Glutamatergic neuron (in vitro differentiated cells): ENCODE measurements around the gene SRGN. TPM values are rescaled to one million over a fixed set of nuclear protein-coding genes. Genes with fewer than 3 reads are reported as not detected.

ENCODE experiments used
- DNase-seq: peaks from one replicate; pipeline ENCODE4 v3.0.0; 2022
- H3K27ac Mint-ChIP-seq: one replicate; pipeline ENCODE4 v1.8.0; 2020; ENCODE audit warnings: mild to moderate bottlenecking, mixed read lengths, inconsistent platforms; ENCODE audit not compliant: unreplicated experiment
- H3K27me3 Mint-ChIP-seq: one replicate; pipeline ENCODE4 v1.8.0; 2020; ENCODE audit warnings: mild to moderate bottlenecking, moderate library complexity, mixed read lengths, inconsistent platforms; ENCODE audit not compliant: unreplicated experiment
- H3K36me3 Mint-ChIP-seq: one replicate; pipeline ENCODE4 v1.8.0; 2020; ENCODE audit warnings: mild to moderate bottlenecking, mixed read lengths, inconsistent platforms; ENCODE audit not compliant: unreplicated experiment
- H3K4me1 Mint-ChIP-seq: one replicate; pipeline ENCODE4 v1.8.0; 2020; ENCODE audit warnings: mild to moderate bottlenecking, low read depth, mixed read lengths, inconsistent platforms; ENCODE audit not compliant: unreplicated experiment
- H3K4me3 Mint-ChIP-seq: one replicate; pipeline ENCODE4 v1.8.0; 2020; ENCODE audit warnings: mild to moderate bottlenecking, mixed read lengths, inconsistent platforms; ENCODE audit not compliant: unreplicated experiment
- H3K9me3 Mint-ChIP-seq: one replicate; pipeline ENCODE4 v1.8.0; 2020; ENCODE audit warnings: mild to moderate bottlenecking, moderate library complexity, mixed read lengths, inconsistent platforms; ENCODE audit not compliant: unreplicated experiment
- total RNA-seq: library from RNA; stranded (reverse); fragmentation: NEBNext Ultra II Directional; extraction: Animal tissue kit (Norgen Biotek cat#: 25700); gene quantifications from one replicate; pipeline ENCODE4 v1.2.1, GENCODE V29; 2021; ENCODE audit not compliant: unreplicated experiment
- TF ChIP-seq, protein P1 (sequence below): fragments of 200-600 bp; sonication (generic); IDR thresholded peaks from one replicate; pipeline ENCODE4 v1.5.0; 2021; ENCODE audit not compliant: partially characterized antibody, unreplicated experiment

SRGN gene
- total RNA-seq, 1 donor from 2014 or later = not detected

DNA sequence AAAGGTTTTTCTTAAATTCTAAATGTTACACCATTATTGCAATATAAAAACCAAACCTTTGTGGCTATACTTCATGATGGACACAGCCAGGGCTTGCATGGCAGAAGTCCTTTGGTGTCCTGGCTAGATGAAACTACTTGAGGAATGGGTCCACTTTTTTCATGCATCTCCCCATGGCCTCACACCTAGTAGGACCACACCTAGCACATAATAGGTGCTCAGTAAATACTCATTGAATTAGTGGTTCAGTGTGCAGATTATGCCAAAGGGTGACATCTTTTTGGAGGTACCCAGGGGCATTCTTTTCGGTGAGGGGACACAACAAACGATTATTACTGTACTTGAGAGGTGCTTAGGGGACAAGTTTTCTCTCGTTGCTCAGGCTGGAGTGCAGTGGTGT, 20.7 kb upstream of the SRGN start:
- Mint-ChIP-seq H3K4me1 (no peaks in the 10 kb centered on the region), H3K9me3 (peaks cover 2% of the 10 kb centered on the region), H3K36me3 (no peaks in the 10 kb centered on the region), H3K27me3 (peaks cover 2% of the 10 kb centered on the region), H3K27ac (no peak overlapping the region), H3K4me3 (no peak overlapping the region)
- DNase-seq = no peak
- TF ChIP-seq, protein P1, sequence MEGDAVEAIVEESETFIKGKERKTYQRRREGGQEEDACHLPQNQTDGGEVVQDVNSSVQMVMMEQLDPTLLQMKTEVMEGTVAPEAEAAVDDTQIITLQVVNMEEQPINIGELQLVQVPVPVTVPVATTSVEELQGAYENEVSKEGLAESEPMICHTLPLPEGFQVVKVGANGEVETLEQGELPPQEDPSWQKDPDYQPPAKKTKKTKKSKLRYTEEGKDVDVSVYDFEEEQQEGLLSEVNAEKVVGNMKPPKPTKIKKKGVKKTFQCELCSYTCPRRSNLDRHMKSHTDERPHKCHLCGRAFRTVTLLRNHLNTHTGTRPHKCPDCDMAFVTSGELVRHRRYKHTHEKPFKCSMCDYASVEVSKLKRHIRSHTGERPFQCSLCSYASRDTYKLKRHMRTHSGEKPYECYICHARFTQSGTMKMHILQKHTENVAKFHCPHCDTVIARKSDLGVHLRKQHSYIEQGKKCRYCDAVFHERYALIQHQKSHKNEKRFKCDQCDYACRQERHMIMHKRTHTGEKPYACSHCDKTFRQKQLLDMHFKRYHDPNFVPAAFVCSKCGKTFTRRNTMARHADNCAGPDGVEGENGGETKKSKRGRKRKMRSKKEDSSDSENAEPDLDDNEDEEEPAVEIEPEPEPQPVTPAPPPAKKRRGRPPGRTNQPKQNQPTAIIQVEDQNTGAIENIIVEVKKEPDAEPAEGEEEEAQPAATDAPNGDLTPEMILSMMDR = no peak

DNA sequence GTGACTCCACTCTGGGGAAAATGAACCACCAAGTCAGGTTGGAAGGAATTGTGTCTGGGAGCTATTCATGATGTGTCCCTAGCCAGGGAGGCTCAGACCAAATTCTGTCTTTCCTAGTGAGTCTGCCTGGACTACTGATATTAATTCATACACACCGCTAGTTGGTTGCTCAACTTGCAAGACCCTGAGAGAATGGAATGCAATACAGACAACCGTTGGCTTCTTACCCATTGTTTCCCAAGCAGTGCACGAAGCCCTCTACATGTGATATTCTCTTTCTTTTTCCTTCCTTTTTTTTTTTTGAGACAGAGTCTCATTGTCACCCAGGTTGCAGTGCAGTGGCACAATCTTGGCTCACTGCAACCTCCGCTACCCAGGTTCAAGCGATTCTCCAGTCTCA, 19.4 kb upstream of the SRGN start:
- Mint-ChIP-seq H3K36me3 (no peaks in the 10 kb centered on the region), H3K4me1 (no peaks in the 10 kb centered on the region), H3K9me3 (peaks cover 3% of the 10 kb centered on the region), H3K27me3 (peaks cover 4% of the 10 kb centered on the region), H3K4me3 (no peak overlapping the region), H3K27ac (no peak overlapping the region)
- TF ChIP-seq, protein P1 = no peak
- DNase-seq = no peak

DNA sequence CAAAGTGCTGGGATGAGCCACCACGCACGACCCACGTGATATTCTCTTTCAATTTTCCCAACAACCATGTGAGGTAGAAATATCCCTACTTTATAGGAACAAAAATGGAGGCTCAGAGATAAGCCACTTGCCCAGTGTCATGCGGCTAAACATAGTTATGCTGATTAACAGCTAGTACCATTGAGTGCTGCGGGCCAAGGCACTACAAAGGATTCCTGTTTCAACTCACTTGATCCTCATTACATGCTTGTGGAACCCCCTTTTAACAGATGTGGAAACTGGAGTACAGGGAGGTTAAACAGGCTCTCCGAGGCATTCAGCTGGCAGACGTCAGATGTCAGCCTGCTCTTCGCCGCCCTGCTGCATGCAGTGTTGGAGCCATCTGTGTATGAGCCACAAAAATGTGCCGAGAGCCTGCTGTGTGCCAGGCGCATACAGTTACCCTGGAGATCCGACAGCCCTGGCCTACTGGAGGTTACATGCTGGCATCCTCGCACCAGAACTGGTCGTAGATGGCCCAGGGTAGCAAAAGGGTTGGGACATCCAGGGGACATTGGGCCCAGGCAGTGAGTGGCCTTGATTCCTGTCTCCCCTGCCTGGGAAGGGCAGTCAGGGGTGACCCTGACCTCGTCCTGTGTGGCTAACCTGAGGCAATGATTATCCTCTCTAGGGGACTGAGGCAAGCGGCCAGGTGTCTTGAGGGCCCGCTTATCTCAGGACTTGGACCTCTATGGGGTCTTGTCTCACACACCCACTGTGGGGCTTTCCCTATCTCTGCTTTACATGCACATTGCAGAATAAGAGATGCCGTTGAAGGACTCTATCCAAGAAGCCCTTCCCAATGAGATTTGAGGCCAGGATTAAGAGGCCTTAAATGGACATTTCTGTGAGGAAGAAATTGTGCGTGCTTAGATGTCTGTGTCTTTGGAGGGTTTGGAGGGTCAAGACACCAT, 18.5 kb upstream of the SRGN start:
- TF ChIP-seq, protein P1 = no peak
- DNase-seq = peak; percentile 46
- no peaks in the 10 kb centered on the region for H3K4me1 Mint-ChIP-seq
- no peak overlapping the region for H3K4me3 Mint-ChIP-seq
- H3K36me3 Mint-ChIP-seq = no peaks in the 10 kb centered on the region
- H3K27ac Mint-ChIP-seq = no peak overlapping the region
- peaks cover 5% of the 10 kb centered on the region for H3K9me3 Mint-ChIP-seq
- H3K27me3 Mint-ChIP-seq = peaks cover 4% of the 10 kb centered on the region

DNA sequence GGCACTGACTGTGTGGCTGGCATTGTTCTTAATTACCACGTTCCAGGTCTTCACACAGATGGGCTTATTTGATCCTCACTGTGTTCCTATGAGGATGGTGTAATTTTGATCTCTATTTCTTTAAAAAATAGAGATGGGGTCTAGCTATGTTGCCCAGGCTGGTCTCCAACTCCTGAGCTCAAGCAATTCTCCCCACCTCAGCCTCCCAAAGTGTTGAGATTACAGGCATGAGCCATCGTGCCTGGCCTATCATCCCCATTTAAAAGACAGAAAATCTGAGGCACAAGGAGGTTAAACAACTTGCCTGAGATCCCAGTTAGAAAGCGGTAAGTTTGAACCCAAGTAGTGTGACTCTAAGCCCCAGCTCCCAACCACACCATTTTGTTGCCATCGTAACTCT, 17.0 kb upstream of the SRGN start:
- Mint-ChIP-seq H3K4me3 (no peak overlapping the region), H3K9me3 (peaks cover 5% of the 10 kb centered on the region), H3K36me3 (no peaks in the 10 kb centered on the region), H3K27ac (no peak overlapping the region), H3K4me1 (no peaks in the 10 kb centered on the region), H3K27me3 (peaks cover 6% of the 10 kb centered on the region)
- no peak for DNase-seq
- TF ChIP-seq, protein P1 = no peak

DNA sequence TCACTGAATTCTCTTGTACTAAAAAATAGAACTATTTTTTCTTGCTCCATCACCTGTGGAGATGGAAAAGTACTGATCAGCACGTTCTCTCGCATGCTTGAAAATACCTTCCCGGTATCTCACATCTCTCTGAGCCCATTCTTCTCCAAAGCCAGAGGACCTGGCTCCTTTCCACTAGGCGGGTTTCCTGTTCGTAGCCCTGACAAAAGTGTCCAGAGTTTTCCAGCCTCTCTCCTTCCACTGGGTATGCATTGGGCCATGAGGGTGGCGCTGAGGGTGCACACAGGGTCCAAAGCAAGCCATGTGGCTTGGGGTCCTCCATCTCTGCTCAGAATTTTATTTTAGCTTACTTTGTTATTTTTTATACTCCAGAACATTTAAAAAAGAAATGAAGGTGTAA, 16.3 kb upstream of the SRGN start:
- H3K27ac Mint-ChIP-seq = no peak overlapping the region
- no peaks in the 10 kb centered on the region for H3K36me3 Mint-ChIP-seq
- peaks cover 6% of the 10 kb centered on the region for H3K27me3 Mint-ChIP-seq
- H3K9me3 Mint-ChIP-seq = peaks cover 5% of the 10 kb centered on the region
- H3K4me3 Mint-ChIP-seq = no peak overlapping the region
- no peaks in the 10 kb centered on the region for H3K4me1 Mint-ChIP-seq
- DNase-seq = no peak
- TF ChIP-seq, protein P1 = no peak
